SH-SY5Y (cell line): ENCODE data around the gene AGAP1.

Experiments
- GATA2 ChIP-seq: IDR thresholded peaks from 2 replicates; pipeline ENCODE4 v1.6.1; 2011; ENCODE audit warnings: mild to moderate bottlenecking, low read depth, low read length
- GATA3 ChIP-seq: IDR thresholded peaks from 2 replicates; pipeline ENCODE4 v1.6.1; 2011; ENCODE audit warnings: low read depth, mild to moderate bottlenecking, low read length, moderate library complexity

- TF ChIP-seq GATA3 = no peak
- TF ChIP-seq GATA2 = no peak
Measured at GRCh38 chr2:236161082-236161462, 667.2 kb downstream of the AGAP1 start.
